Kidney (tissue), 14 donors: ENCODE measurements around the gene ITPK1. TPM values are rescaled to one million over a fixed set of nuclear protein-coding genes. Genes with fewer than 3 reads are reported as not detected.

Experiments
- DNase-seq, 5 donors: peaks; one replicate each; pipeline ENCODE4 v3.0.0-alpha.2; 2013 to 2020
- FAIRE-seq: peaks from 2 replicates; lab custom pipeline; 2012; peaks lifted over from hg19 to GRCh38; lab: Jason Lieb, UNC
- H3K27ac ChIP-seq, 2 donors: one replicate each; pipeline ENCODE4 v1.7.0; 2013; ENCODE audit warnings: low read depth in 2 of 2, low read length in 2 of 2, inconsistent platforms in 1 of 2
- H3K27me3 ChIP-seq: one replicate; pipeline ENCODE4 v1.7.1; 2013; ENCODE audit warnings: low read length, inconsistent platforms; ENCODE audit not compliant: control insufficient read depth, insufficient read depth
- H3K36me3 ChIP-seq, 3 donors: one replicate each; pipeline versions ENCODE4 v1.7.0 to v1.7.1; 2013; ENCODE audit warnings: low read length in 3 of 3, control low read depth in 1 of 3, inconsistent platforms in 1 of 3; ENCODE audit not compliant: insufficient read depth in 3 of 3, control insufficient read depth in 2 of 3
- H3K4me1 ChIP-seq, 3 donors: one replicate each; pipeline versions ENCODE4 v1.7.0 to v1.7.1; 2013; ENCODE audit warnings: low read length in 3 of 3, inconsistent platforms in 1 of 3, low read depth in 1 of 3; ENCODE audit not compliant: control insufficient read depth in 2 of 3, insufficient read depth in 2 of 3
- H3K4me3 ChIP-seq, 3 donors: one replicate each; pipeline versions ENCODE4 v1.7.0 to v1.8.1; 2013; ENCODE audit warnings: low read length in 3 of 3, control low read depth in 1 of 3, inconsistent platforms in 1 of 3
- H3K9ac ChIP-seq, 3 donors: one replicate each; pipeline versions ENCODE4 v1.7.0 to v1.7.1; 2013; ENCODE audit warnings: low read length in 3 of 3, control low read depth in 1 of 3, inconsistent platforms in 1 of 3
- H3K9me3 ChIP-seq, 3 donors: one replicate each; pipeline versions ENCODE4 v1.7.0 to v1.7.1; 2013; ENCODE audit warnings: low read length in 3 of 3, control low read depth in 1 of 3, inconsistent platforms in 1 of 3; ENCODE audit not compliant: control insufficient read depth in 2 of 3, insufficient read depth in 1 of 3
- CTCF ChIP-seq: IDR thresholded peaks from 3 replicates; pipeline ENCODE4 v1.5.1; 2012; ENCODE audit warnings: mild to moderate bottlenecking, moderate library complexity, borderline replicate concordance; ENCODE audit not compliant: insufficient read depth; ENCODE audit errors: extremely low read depth
- intact Hi-C: fragments of 100-400 bp; cut with DNase I; formaldehyde crosslinking; loops from one replicate; pipeline ENCODE4 v1.11.1; 2022
- polyA plus RNA-seq: library from polyadenylated mRNA; stranded (reverse); fragments of 350-450 nt; fragmentation: Illumina TruSeq; extraction: RNeasy Lipid Tissue Mini Kit (QIAGEN cat#74804); gene quantifications from one replicate; pipeline ENCODE4 v1.2.3, GENCODE V29; 2014; ENCODE audit warnings: low read depth, low replicate concordance; ENCODE audit not compliant: insufficient read depth
- total RNA-seq: library from RNA; stranded (reverse); fragmentation: NEBNext Ultra II Directional; extraction: Animal tissue kit (Norgen Biotek cat#: 25700); gene quantifications from one replicate; pipeline ENCODE4 v1.2.1, GENCODE V29; 2021
- donor health status: control.
- donor health status: control.
- donor health status: control.
- donor health status: control.
- donor health status: control.
- donor health status: DM: yes; HTN: yes; CAD: no.
- donor health status: Normal renal cell carcinoma (clear cell type).

Gene ITPK1
- total and polyA plus RNA-seq, 2 donors from 2014 or later, result 43.6 to 92.0 TPM

GRCh38 chr14:92914087-92914656, 201.6 kb downstream of the ITPK1 start:
- TF ChIP-seq CTCF, result no peak
- no peaks in the 10 kb centered on the region for H3K4me1 ChIP-seq
- H3K27ac ChIP-seq, result no peak overlapping the region
- DNase-seq (peak in 3 of 5 donors; percentile 66 to 72 (median 72)), FAIRE-seq (no peak)
- intact Hi-C loops, result no loop called here
- H3K9ac ChIP-seq, result no peak overlapping the region
- H3K4me3 ChIP-seq, result no peak overlapping the region
- H3K36me3 ChIP-seq, result no peaks in the 10 kb centered on the region
- H3K27me3 ChIP-seq, result no peaks in the 10 kb centered on the region
- no peaks in the 10 kb centered on the region for H3K9me3 ChIP-seq

DNA sequence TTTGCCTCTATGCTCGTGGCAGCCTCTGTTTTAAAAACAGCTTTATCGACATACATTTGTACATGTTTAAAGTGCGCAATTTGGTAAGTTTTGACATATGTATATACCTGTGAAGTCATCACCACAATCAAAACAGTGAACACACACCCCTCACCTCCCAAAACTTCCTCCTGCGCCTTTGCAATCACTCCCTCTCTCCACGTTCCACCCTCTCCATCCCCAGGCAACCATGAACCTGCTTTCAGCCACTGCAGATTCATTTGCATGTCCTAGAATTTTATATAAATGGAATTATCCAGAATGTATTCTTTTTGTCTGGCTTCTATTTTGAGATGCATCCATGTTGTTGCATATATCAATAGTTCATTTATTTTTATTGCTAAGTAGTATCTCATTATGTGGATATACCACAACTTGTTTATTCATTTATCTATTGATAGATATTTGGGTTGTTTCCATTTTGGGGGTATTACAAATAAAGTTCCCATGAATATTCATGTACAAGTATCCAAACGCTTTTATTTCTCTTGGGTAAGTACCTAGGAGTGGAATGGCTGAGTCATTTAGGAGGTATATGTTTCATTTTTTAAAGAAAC, 208.3 kb downstream of the ITPK1 start:
- Histone ChIP-seq H3K4me1 (no peaks in the 10 kb centered on the region), H3K36me3 (no peaks in the 10 kb centered on the region), H3K4me3 (no peak overlapping the region), H3K27me3 (no peaks in the 10 kb centered on the region), H3K9me3 (no peaks in the 10 kb centered on the region), H3K27ac (no peak overlapping the region), H3K9ac (no peak overlapping the region)
- no peak for TF ChIP-seq CTCF
- no peak for FAIRE-seq
- intact Hi-C loops, result no loop called here
- DNase-seq, result no peak

DNA sequence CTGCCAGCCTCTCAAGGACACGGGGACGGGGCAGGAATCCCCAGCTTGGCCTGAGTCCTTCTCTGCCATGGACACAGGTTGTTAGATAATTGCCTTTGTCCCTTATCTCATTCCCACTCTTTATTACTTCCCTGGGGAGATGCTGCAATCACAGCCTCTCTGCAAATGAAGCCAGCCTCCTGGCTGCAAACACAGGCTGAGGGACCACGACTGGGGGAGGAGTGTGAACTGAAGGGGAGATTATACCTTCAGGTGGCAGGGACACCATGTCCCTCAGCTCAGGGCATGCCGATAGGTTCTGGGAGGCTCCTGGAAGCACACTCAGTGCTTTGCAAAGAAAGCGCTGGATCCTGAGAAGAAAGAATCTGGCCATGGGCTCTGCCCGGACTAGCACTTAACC, 208.9 kb downstream of the ITPK1 start:
- intact Hi-C loops, result no loop called here
- no peak for DNase-seq
- no peak overlapping the region for H3K27ac ChIP-seq
- no peak for TF ChIP-seq CTCF
- no peak overlapping the region for H3K9ac ChIP-seq
- no peaks in the 10 kb centered on the region for H3K9me3 ChIP-seq
- H3K27me3 ChIP-seq, result no peaks in the 10 kb centered on the region
- no peak for FAIRE-seq
- no peaks in the 10 kb centered on the region for H3K4me1 ChIP-seq
- H3K4me3 ChIP-seq, result no peak overlapping the region
- H3K36me3 ChIP-seq, result no peaks in the 10 kb centered on the region

GRCh38 chr14:92906420-92906819, 209.3 kb downstream of the ITPK1 start:
- H3K27me3 ChIP-seq, result no peaks in the 10 kb centered on the region
- no peaks in the 10 kb centered on the region for H3K9me3 ChIP-seq
- FAIRE-seq (no peak), DNase-seq (no peak)
- TF ChIP-seq CTCF, result no peak
- H3K36me3 ChIP-seq, result no peaks in the 10 kb centered on the region
- H3K27ac ChIP-seq, result no peak overlapping the region
- no peaks in the 10 kb centered on the region for H3K4me1 ChIP-seq
- no peak overlapping the region for H3K4me3 ChIP-seq
- no peak overlapping the region for H3K9ac ChIP-seq
- intact Hi-C loops, result no loop called here
